HG03025 (cell line): Measurements from ENCODE around the gene RACGAP1.
"Not testable (repeated sequence)": the region's sequence is repeated elsewhere in the genome, so short reads cannot be mapped to it uniquely, and the experiment has no call there.

ENCODE experiments used
- ATAC-seq: cut with Tn5 transposase; IDR thresholded peaks from one replicate; pipeline ENCODE4 v1.9.1; 2021; ENCODE audit warnings: mild to moderate bottlenecking, moderate library complexity; ENCODE audit not compliant: unreplicated experiment, low FRiP score

Gene RACGAP1

GRCh38 chr12:50032515-50032853, 7.2 kb upstream of the RACGAP1 start:
- ATAC-seq, result no peak

GRCh38 chr12:50030449-50030848, 5.2 kb upstream of the RACGAP1 start:
- ATAC-seq, result not testable (repeated sequence)

DNA sequence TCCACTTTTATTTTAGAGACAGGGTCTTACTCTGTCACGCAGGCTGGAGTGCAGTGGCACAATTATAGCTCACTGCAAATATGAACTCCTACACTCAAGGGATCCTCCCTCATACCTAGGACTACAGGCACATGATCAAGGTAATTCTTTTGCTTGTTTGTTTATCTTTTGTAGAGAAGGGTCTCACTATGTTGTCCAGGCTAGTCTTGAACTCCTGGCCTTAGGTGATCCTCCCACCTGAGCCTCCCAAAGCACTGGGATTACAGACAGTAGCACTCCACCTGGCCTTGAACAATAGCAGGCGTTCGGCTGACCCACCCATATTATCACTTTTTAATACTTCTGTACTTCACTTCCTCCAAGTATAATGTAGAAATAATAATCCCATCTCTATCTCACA, 1.4 kb upstream of the RACGAP1 start:
- no peak for ATAC-seq

- ATAC-seq, result peak; percentile 4
These were observed 498 bp downstream of the RACGAP1 start for GRCh38 chr12:50024805-50025186.

GRCh38 chr12:50024227-50024626, 1.1 kb downstream of the RACGAP1 start:
- ATAC-seq, result no peak

DNA sequence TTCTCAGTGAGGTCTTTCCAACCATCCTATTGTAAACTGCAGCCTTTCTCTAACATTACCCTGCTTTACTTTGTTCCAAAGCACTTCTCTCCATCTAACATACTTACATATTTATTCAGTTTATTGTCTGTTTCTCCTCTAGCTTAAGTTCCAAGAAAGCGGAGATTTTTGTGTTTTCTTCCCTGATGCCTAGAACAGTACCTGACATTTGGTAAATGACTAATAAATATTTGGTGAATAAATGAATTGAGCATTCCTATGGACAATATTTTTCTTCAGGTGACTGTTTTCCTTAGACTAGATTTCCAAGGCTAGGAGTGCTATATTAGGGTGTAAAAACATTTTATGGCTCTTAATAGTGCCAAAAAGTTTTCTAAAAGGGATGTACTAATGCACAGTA, 2.4 kb downstream of the RACGAP1 start:
- no peak for ATAC-seq

GRCh38 chr12:50021031-50021430, 4.3 kb downstream of the RACGAP1 start:
- no peak for ATAC-seq

DNA sequence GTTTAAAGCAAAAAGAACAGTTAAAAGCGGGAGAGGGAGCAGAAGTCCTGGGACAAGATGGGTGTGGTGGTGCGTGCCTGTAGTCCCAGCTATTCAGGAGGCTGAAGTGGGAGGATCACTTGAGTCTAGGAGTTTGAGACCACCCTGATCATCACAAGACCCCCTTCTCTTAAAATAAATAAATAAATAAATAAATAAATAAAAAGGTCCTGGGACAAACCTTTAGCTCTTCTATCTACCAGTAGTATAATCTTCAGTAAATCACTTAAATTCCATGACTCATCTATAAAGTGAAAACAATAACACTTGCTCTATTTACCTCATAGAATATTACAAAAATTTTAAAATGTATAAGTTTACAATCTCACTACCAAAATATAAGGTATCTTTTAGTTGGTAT, 5.8 kb downstream of the RACGAP1 start:
- ATAC-seq, result no peak

- no peak for ATAC-seq
These were observed 6.3 kb downstream of the RACGAP1 start for GRCh38 chr12:50018968-50019367.

- ATAC-seq, result no peak
These were observed 7.1 kb downstream of the RACGAP1 start for GRCh38 chr12:50018154-50018553.

DNA sequence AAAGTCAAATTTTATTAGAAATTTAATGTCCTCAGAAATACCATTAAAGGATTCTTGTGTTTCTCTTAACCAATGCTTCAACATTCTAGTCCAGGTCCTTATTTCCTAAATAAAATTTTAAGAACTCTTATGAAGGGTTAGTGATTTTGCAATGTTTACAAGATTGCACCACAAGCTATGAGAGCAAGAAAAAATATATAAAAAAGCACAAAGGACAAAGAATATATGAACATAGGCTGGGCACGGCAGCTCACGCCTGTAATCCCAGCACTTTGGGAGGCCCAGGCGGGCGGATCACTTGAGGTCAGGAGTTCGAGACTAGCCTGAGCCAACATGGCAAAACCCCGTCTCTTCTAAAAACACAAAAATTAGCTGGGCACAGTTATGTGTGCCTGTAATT, 7.7 kb downstream of the RACGAP1 start:
- no peak for ATAC-seq

DNA sequence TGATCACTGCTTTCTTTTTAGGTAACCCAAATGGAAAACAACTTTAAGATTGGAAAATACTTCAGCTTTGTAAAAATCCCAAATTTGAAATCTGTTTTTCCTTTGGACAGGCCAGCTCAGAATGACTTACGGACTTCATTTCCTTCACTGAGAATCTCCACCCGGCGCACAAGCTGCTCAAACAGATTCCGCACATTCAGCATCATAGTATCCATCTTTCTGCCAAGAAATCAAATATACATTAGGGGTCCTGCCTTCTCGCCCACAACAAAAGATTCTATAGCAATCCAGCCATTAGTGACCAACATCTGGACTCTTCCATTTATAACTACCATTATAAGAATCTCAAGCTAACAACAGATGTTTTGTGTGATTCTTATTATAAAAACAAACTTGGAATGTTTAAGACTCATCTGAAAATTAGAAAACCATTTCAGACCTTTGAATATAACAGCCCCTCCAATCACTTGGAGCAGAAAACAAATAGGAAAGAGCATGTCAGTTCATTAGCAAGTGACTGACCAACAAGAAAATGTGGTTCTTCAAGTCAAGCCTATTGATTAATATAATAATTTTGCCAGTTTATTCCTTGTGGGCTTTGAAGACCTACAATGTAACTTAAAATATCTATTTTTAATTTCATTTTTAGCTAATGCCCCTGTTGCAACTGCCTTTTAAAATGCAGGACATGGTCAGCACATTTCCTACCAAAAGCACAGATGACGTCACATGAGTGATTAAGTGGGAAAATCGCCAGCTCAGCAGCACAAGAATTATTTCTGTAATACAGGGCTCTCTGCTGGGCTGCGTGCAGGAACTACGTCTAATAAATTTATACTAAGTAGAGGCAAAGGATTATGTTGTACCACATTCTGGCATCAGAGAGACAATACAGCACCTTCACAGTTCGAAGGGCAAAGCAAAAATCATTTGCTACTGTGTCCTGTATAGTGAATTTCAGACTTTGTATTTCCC, 8.5 kb downstream of the RACGAP1 start:
- ATAC-seq, result no peak

DNA sequence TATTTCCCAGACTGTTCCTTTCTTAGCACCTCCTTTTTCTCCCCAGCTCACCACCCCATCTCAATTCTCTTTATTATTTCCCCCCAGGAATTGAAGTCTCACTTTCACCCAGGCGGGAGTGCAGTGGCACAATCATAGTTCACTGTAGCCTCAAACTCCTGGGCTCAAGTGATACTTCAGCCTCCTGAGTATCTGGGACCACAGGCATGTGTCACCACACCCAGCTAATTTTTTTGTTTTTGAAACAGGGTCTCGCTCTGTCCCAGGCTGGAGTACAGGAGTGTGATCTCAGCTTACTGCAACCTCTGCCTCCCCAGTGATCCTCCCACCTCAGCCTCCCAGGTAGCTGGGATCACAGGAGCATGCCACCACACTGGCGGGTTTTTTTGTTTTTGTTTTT, 11.0 kb downstream of the RACGAP1 start:
- no peak for ATAC-seq

DNA sequence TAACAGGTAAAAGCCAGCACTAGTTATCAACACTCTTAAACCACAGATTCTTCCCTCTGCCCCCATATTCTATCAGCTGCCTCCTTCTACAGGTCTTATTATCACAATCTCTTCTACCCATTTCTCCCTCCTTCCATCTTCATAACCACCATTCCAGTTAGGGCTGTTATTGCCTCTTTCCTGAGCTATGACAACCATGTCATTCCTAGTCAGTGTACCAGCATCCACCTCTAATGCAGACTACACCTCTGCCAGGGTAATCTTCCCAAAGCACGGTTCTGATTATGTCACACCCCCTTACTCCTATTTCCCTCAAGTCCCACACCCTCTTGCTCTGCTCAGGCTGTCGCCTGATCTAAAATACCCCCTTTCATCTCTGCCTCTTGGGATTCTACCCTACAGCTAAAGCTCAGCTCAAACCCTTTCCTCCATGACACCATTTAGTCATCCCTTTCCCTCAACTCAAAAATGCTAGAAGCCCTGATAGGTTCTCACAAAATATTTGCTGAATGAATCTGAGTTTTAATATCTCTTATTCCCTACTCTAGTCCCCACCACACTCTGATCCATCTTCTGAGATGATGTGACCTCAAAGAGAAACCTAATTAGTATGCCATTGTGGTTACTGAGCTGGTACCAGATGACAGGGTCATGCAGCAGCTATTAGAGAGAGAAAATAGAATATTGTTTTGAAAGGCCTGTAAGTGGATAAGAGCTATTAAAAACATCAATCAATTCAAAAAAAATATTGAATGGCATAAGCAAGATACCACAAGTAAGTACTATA, 11.7 kb downstream of the RACGAP1 start:
- ATAC-seq, result no peak

DNA sequence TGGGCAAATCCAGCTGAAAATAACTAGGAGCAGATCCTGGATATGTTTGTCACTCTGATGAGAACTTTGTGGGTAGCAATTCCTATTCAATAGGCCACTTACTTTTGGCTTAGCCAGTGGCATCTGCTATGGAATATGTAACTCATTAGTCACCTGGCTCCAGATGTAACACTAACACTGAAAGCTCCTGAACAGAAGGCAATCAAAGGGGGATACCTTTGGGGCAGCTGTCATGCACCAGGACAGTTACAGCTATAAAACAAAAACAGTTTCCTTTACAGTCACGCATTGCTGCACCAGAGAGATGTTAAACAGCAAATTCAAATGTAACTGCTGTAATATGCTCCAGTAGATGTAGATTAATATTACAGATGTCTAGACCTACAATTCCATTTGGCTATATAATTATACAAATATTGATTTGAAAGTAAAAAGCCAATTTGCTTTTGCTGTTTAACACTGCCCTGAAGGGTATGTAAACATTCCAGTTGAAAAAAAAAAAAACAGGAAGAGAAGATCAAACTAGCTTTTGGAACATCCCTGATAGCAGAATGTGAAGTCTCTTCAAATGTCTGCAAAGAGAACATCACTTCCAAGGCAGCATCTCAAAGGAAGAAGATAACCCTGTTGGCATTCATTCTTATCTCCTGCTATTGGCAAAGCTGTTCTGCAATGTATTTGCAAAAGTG, 18.4 kb downstream of the RACGAP1 start:
- no peak for ATAC-seq

GRCh38 chr12:50006280-50006679, 19.0 kb downstream of the RACGAP1 start:
- ATAC-seq, result no peak

DNA sequence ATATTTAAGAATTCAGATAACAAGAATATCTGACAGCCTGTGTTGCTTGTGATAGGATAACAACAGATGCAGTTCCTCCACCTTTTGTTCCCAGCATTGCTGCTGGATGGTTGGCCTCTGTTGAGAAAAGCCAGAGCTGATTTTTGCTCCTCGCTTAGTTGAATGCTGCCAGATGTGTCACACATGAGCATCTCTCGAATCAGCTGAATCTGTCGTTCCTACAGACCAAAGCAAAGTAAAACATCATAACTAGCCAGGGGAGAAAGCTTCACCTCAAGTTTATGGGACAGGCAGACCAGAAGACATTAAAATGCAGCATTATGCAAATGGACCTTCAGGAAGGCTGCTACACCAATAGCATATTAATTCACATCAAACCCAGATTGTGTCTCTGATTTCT, 20.1 kb downstream of the RACGAP1 start:
- no peak for ATAC-seq

DNA sequence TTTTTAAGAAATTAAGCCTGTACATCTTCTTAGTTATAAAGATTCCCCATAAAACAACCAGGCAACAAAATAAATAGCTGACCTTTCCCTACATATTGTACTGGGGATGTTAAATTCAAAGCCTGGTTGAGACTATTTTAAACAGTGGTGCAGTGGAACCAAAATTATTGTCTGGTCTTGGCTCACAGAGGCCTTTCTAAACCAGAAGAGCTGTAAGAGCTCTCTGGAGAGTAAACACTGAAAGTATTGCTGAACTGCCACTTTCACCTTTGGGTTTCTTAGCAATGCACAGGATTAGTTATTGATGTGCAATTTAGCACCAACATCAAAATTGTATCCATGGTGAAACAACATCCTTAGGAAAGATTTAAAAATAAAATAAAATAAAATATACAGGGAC, 20.6 kb downstream of the RACGAP1 start:
- no peak for ATAC-seq

DNA sequence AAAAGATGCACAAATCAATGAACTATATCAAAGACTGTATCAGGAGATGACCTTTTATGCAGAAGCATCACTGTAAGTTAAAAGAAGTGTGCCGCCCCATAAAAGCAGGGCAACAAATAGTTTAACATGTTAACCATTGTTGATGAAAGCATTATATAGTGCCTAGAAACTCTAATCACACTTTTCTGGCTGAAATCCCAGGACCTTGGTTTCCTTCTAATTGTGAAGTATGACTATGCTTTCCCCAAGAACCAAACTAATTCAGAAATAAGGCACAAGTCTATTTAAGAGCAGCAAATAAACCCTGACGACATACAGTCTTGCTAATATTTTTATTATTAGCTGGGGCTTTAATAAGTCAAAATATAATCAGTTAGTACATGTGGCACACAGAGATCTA, 21.7 kb downstream of the RACGAP1 start:
- ATAC-seq, result no peak

GRCh38 chr12:49998453-49998852, 26.8 kb downstream of the RACGAP1 start:
- ATAC-seq, result no peak

- ATAC-seq, result no peak
These were observed 35.0 kb downstream of the RACGAP1 start for GRCh38 chr12:49990273-49990672.
